OCI-LY1 (cell line): ENCODE results near the gene ADAMTS17.

ENCODE experiments used
- H2AFZ ChIP-seq: fragments of 200-600 bp; sonication (generic), shearing (Covaris generic); 2 replicates; pipeline ENCODE4 v1.6.0; 2014; ENCODE audit warnings: antibody characterized with exemption, mild to moderate bottlenecking, low read length
- H3F3A ChIP-seq: fragments of 200-600 bp; sonication (generic), shearing (Covaris generic); 2 replicates; pipeline ENCODE4 v1.6.0; 2014; ENCODE audit warnings: mild to moderate bottlenecking, antibody characterized with exemption, low read length, moderate library complexity; ENCODE audit not compliant: insufficient read depth
- H3K27ac ChIP-seq: fragments of 200-600 bp; sonication (generic); 2 replicates; pipeline ENCODE4 v1.5.1; 2014; ENCODE audit warnings: low read length, mixed run types, mild to moderate bottlenecking, low read depth; ENCODE audit not compliant: poor library complexity, severe bottlenecking
- H3K27me3 ChIP-seq: fragments of 200-600 bp; sonication (generic); 2 replicates; pipeline ENCODE4 v1.6.0; 2014; ENCODE audit warnings: antibody characterized with exemption, mild to moderate bottlenecking, low read length, moderate library complexity; ENCODE audit not compliant: insufficient read depth
- H3K36me3 ChIP-seq: fragments of 200-600 bp; sonication (generic); 2 replicates; pipeline ENCODE4 v1.6.1; 2014; ENCODE audit warnings: mild to moderate bottlenecking, antibody characterized with exemption, low read length, moderate library complexity, mixed read lengths; ENCODE audit not compliant: insufficient read depth
- H3K4me1 ChIP-seq: fragments of 200-600 bp; sonication (generic); 2 replicates; pipeline ENCODE4 v1.5.1; 2014; ENCODE audit warnings: mild to moderate bottlenecking, low read length, moderate library complexity; ENCODE audit not compliant: insufficient read depth, severe bottlenecking
- H3K4me2 ChIP-seq: fragments of 200-600 bp; sonication (generic), shearing (Covaris generic); 2 replicates; pipeline ENCODE4 v1.6.1; 2014; ENCODE audit warnings: low read length
- H3K4me3 ChIP-seq: fragments of 200-600 bp; sonication (generic); 2 replicates; pipeline ENCODE4 v1.5.1; 2014; ENCODE audit warnings: low read length, low read depth, mild to moderate bottlenecking, mixed read lengths; ENCODE audit not compliant: poor library complexity, severe bottlenecking
- H3K79me2 ChIP-seq: fragments of 200-600 bp; shearing (Covaris generic); 2 replicates; pipeline ENCODE4 v1.6.1; 2016; ENCODE audit warnings: mixed run types, low read length, mixed read lengths; ENCODE audit not compliant: insufficient read depth
- H3K9ac ChIP-seq: fragments of 200-600 bp; sonication (generic), shearing (Covaris generic); 2 replicates; pipeline ENCODE4 v1.6.1; 2014; ENCODE audit warnings: mild to moderate bottlenecking, low read length, mixed read lengths
- H3K9me2 ChIP-seq: fragments of 200-600 bp; sonication (generic), shearing (Covaris generic); 2 replicates; pipeline ENCODE4 v1.6.1; 2014; ENCODE audit warnings: low read depth, mild to moderate bottlenecking, low read length, mixed read lengths
- H3K9me3 ChIP-seq: fragments of 200-600 bp; shearing (Covaris generic); 2 replicates; pipeline ENCODE4 v1.6.1; 2014; ENCODE audit warnings: low read length, mixed read lengths
- H4K20me1 ChIP-seq: fragments of 200-600 bp; sonication (generic), shearing (Covaris generic); 2 replicates; pipeline ENCODE4 v1.6.0; 2016; ENCODE audit warnings: mild to moderate bottlenecking, low read length; ENCODE audit not compliant: insufficient read depth
- EZH2 ChIP-seq: fragments of 200-600 bp; sonication (generic), shearing (Covaris generic); IDR thresholded peaks from 2 replicates; pipeline ENCODE4 v1.8.0; 2017; ENCODE audit warnings: borderline replicate concordance, mixed run types, mild to moderate bottlenecking, antibody characterized with exemption, low read length, moderate library complexity, mixed read lengths
- TF ChIP-seq, protein P1 (sequence below): fragments of 200-600 bp; sonication (generic), shearing (Covaris generic); IDR thresholded peaks from 2 replicates; pipeline ENCODE4 v1.5.1; 2017; ENCODE audit warnings: mild to moderate bottlenecking, antibody characterized with exemption, low read length, moderate library complexity, mixed read lengths

Gene ADAMTS17

DNA sequence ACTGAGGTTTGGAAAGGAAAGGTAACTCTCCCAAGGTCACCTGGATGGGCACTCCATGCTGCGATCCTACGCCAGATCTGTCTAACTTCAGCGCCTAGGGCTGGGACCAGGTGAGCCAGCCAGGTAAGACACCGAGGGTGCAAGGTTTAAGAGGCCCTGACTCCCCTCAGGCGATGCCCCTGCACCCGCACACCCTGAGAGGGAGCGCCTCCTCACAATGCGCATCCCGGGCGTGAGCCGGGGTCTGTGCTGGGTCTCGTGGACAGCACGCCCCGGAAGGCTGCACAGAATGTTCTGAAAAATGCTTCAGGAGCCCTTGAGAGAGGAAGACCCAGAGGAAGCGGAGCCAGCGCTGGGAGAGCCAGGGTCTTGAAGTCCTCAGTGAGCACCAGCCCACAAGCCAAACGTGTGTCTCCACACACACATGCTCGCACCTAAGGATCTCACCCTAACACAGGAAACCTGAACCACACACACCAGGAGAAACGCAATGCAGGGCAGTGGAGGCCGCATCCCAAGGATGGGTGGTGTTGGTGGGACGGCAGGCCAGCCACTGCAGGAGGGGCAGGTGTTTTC is 142.0 kb downstream of the ADAMTS17 start:
- Histone ChIP-seq H3K9me2 (no peaks in the 10 kb centered on the region), H3K36me3 (no peaks in the 10 kb centered on the region), H4K20me1 (no peaks in the 10 kb centered on the region), H3K27ac (no peak overlapping the region), H3K4me2 (no peak overlapping the region), H3K9me3 (no peaks in the 10 kb centered on the region), H3K4me1 (peaks cover 21% of the 10 kb centered on the region), H3K9ac (no peak overlapping the region), H2AFZ (no peak overlapping the region), H3K79me2 (no peaks in the 10 kb centered on the region), H3K27me3 (no peaks in the 10 kb centered on the region), H3F3A (no peaks in the 10 kb centered on the region), H3K4me3 (no peak overlapping the region)
- TF ChIP-seq EZH2 = no peak
- TF ChIP-seq, protein P1, sequence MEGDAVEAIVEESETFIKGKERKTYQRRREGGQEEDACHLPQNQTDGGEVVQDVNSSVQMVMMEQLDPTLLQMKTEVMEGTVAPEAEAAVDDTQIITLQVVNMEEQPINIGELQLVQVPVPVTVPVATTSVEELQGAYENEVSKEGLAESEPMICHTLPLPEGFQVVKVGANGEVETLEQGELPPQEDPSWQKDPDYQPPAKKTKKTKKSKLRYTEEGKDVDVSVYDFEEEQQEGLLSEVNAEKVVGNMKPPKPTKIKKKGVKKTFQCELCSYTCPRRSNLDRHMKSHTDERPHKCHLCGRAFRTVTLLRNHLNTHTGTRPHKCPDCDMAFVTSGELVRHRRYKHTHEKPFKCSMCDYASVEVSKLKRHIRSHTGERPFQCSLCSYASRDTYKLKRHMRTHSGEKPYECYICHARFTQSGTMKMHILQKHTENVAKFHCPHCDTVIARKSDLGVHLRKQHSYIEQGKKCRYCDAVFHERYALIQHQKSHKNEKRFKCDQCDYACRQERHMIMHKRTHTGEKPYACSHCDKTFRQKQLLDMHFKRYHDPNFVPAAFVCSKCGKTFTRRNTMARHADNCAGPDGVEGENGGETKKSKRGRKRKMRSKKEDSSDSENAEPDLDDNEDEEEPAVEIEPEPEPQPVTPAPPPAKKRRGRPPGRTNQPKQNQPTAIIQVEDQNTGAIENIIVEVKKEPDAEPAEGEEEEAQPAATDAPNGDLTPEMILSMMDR = no peak

DNA sequence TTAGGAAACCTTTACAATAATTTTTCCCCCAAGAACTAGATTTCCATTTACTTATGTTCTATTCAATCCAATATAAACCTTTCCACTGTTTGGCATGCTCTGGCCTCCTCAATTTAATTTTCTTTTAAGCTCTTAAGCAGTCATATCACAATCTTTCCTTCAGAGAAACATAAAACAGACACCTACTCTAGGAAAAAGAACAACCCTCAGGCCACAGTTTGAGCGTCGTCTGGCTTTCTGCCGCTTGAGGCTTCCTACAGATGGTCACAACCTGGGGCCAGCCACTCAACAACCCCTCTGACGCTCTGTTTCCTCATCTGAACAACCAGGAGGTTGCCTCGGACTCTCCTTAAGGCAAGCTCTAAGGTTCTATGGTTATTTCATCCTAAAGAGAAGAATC is 143.3 kb downstream of the ADAMTS17 start:
- H2AFZ ChIP-seq = no peak overlapping the region
- H3K79me2 ChIP-seq = no peaks in the 10 kb centered on the region
- H4K20me1 ChIP-seq = no peaks in the 10 kb centered on the region
- H3K27ac ChIP-seq = no peak overlapping the region
- H3K9me3 ChIP-seq = no peaks in the 10 kb centered on the region
- no peaks in the 10 kb centered on the region for H3F3A ChIP-seq
- H3K4me2 ChIP-seq = no peak overlapping the region
- H3K9ac ChIP-seq = no peak overlapping the region
- H3K36me3 ChIP-seq = no peaks in the 10 kb centered on the region
- H3K27me3 ChIP-seq = no peaks in the 10 kb centered on the region
- no peaks in the 10 kb centered on the region for H3K9me2 ChIP-seq
- H3K4me1 ChIP-seq = peaks cover 21% of the 10 kb centered on the region
- no peak overlapping the region for H3K4me3 ChIP-seq
- no peak for TF ChIP-seq EZH2
- TF ChIP-seq, protein P1 = no peak

DNA sequence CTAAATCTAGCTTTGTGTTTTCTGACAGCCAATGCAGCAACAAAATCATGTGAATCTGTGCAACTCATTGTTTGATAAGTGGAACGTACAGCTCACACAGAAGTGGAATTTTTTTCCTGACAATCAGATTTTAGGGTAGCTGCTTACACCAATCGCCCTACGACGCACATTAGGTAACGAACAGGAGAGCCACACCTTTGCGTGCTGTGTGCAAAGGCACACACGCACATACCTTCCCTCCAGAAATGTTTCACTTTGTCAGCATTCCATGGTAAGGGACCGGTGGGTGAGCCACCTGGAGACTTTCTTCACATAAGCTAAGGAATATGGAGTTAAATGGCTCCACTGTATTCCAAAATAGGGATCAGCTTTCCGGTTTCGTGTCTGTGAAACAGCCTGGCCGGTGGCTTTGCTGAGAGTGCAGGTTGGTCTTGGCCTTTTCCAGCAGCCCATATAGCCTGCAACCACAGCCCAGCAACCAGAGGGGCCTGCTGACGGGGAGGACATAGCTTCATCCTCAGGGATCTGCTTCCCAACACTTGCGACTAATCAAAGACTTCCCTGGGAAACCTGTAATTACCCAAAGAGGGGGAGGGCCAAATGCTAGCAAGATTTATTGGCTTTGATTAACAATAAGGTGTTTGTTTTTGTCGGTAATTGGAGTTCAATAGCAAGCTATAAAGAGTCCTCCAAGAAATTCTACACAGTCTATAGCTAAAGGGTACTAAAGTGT is 145.3 kb downstream of the ADAMTS17 start:
- H2AFZ ChIP-seq = no peak overlapping the region
- no peak overlapping the region for H3K27ac ChIP-seq
- H3K4me3 ChIP-seq = no peak overlapping the region
- no peaks in the 10 kb centered on the region for H3F3A ChIP-seq
- no peaks in the 10 kb centered on the region for H3K9me3 ChIP-seq
- no peaks in the 10 kb centered on the region for H3K9me2 ChIP-seq
- no peaks in the 10 kb centered on the region for H3K79me2 ChIP-seq
- no peak overlapping the region for H3K9ac ChIP-seq
- no peaks in the 10 kb centered on the region for H4K20me1 ChIP-seq
- no peak overlapping the region for H3K4me2 ChIP-seq
- H3K27me3 ChIP-seq = no peaks in the 10 kb centered on the region; the same call in 1 of the 2 replicates
- no peaks in the 10 kb centered on the region for H3K36me3 ChIP-seq
- TF ChIP-seq EZH2 = no peak
- TF ChIP-seq, protein P1 = no peak
- H3K4me1 ChIP-seq = peaks cover 9% of the 10 kb centered on the region
